ENCODE results near the gene COMP.

DNA sequence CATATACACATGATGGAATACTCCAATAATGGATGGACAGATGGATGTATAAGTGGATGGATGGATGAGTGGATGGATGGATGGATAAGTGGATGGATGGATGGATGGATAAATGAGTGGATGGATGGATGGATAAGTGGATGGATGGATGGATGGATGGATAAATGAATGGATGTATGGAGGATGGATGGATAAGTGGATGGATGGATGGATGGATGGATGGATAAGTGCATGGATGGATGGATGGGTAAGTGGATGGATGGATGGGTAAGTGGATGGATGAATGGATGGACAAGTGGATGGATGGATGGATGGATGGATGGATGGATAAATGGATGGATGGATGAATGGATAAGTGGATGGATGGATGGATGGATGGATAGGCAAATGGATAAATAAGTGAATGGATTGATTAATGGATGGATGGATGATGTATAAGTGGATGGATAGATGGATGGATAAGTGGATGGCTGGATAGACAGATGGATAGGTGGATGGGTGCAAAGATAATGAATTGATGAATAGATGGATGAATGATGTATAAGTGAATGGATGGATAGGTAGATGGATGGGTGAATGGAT, 8.4 kb upstream of the COMP start:
- TF ChIP-seq, protein P1, sequence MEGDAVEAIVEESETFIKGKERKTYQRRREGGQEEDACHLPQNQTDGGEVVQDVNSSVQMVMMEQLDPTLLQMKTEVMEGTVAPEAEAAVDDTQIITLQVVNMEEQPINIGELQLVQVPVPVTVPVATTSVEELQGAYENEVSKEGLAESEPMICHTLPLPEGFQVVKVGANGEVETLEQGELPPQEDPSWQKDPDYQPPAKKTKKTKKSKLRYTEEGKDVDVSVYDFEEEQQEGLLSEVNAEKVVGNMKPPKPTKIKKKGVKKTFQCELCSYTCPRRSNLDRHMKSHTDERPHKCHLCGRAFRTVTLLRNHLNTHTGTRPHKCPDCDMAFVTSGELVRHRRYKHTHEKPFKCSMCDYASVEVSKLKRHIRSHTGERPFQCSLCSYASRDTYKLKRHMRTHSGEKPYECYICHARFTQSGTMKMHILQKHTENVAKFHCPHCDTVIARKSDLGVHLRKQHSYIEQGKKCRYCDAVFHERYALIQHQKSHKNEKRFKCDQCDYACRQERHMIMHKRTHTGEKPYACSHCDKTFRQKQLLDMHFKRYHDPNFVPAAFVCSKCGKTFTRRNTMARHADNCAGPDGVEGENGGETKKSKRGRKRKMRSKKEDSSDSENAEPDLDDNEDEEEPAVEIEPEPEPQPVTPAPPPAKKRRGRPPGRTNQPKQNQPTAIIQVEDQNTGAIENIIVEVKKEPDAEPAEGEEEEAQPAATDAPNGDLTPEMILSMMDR (conservative IDR thresholded peaks at IDR 0.05; ENCODE audit: low read length), result no peak
- no peak for TF ChIP-seq EZH2phosphoT487 (IDR thresholded peaks at IDR 0.05; ENCODE audit: borderline replicate concordance)
